Keratinocyte (primary cell): Measurements from ENCODE around the gene KRTAP4-9. TPM values are rescaled to one million over a fixed set of nuclear protein-coding genes. Genes with fewer than 3 reads are reported as not detected.

Experiments used
- DNase-seq: peaks from one replicate; pipeline ENCODE4 v3.0.0-alpha.2; 2011; ENCODE audit warnings: low read depth, missing footprints, low spot score
- FAIRE-seq: peaks from 2 replicates; lab custom pipeline; 2011; peaks lifted over from hg19 to GRCh38; lab: Jason Lieb, UNC
- H2AFZ ChIP-seq: 2 replicates; pipeline ENCODE4 v1.6.0; 2012; ENCODE audit warnings: low read length, control low read depth, inconsistent platforms; ENCODE audit not compliant: control insufficient read depth
- H3K27ac ChIP-seq: 2 replicates; pipeline ENCODE4 v1.5.1; 2011; ENCODE audit warnings: low read length; ENCODE audit not compliant: control insufficient read depth, insufficient read depth
- H3K27me3 ChIP-seq: 3 replicates; pipeline ENCODE4 v1.6.0; 2011; ENCODE audit warnings: low read length; ENCODE audit not compliant: control insufficient read depth, insufficient read depth; ENCODE audit errors: extremely low read depth
- H3K36me3 ChIP-seq, 2 experiments: 2 replicates in 1 of 2; 3 replicates in 1 of 2; pipeline ENCODE4 v1.5.1; 2011; ENCODE audit warnings: low read length in 2 of 2, mild to moderate bottlenecking in 1 of 2; ENCODE audit not compliant: control insufficient read depth in 2 of 2, insufficient read depth in 2 of 2; ENCODE audit errors: extremely low read depth in 1 of 2
- H3K4me1 ChIP-seq: 3 replicates; pipeline ENCODE4 v1.5.1; 2011; ENCODE audit warnings: low read length; ENCODE audit not compliant: control insufficient read depth, insufficient read depth; ENCODE audit errors: extremely low read depth
- H3K4me2 ChIP-seq: 3 replicates; pipeline ENCODE4 v1.6.0; 2011; ENCODE audit warnings: low read depth, low read length; ENCODE audit not compliant: control insufficient read depth, insufficient read depth; ENCODE audit errors: extremely low read depth
- H3K4me3 ChIP-seq, 3 experiments: fragments of 200-600 bp in 1 of 3; sonication (generic) in 1 of 3; 2 replicates in 2 of 3; 3 replicates in 1 of 3; pipeline ENCODE4 v1.5.1; 2011 to 2016; ENCODE audit warnings: low read length in 3 of 3, mild to moderate bottlenecking in 3 of 3, control low read depth in 2 of 3, inconsistent platforms in 1 of 3, low read depth in 1 of 3, mixed read lengths in 1 of 3, mixed run types in 1 of 3, moderate library complexity in 1 of 3; ENCODE audit not compliant: control insufficient read depth in 2 of 3, insufficient read depth in 2 of 3; ENCODE audit errors: extremely low read depth in 1 of 3
- H3K79me2 ChIP-seq: 2 replicates; pipeline ENCODE4 v1.6.0; 2012; ENCODE audit warnings: low read length; ENCODE audit not compliant: control insufficient read depth, insufficient read depth
- H3K9ac ChIP-seq: 3 replicates; pipeline ENCODE4 v1.6.0; 2011; ENCODE audit warnings: low read length; ENCODE audit not compliant: control insufficient read depth, insufficient read depth; ENCODE audit errors: extremely low read depth
- H3K9me1 ChIP-seq: 3 replicates; pipeline ENCODE4 v1.6.0; 2011; ENCODE audit warnings: low read length; ENCODE audit not compliant: control insufficient read depth, insufficient read depth; ENCODE audit errors: extremely low read depth
- H3K9me3 ChIP-seq: 2 replicates; pipeline ENCODE4 v1.5.1; 2012; ENCODE audit warnings: low read depth, low read length; ENCODE audit not compliant: control insufficient read depth
- H4K20me1 ChIP-seq: 3 replicates; pipeline ENCODE4 v1.6.0; 2011; ENCODE audit warnings: low read length; ENCODE audit not compliant: control insufficient read depth, insufficient read depth; ENCODE audit errors: extremely low read depth
- EZH2 ChIP-seq: IDR thresholded peaks from one replicate; pipeline ENCODE4 v1.6.1; 2012; ENCODE audit warnings: inconsistent platforms, mild to moderate bottlenecking, low read length, moderate library complexity
- dilution Hi-C: fragments of 300-500 bp; cut with MboI; formaldehyde crosslinking; loops from one replicate; pipeline ENCODE4 v1.7.0; 2020; ENCODE audit warnings: low sequenced_read_pairs; ENCODE audit not compliant: extremely low pct_ligation_motif_present
- polyA plus RNA-seq, 5 experiments: library from polyadenylated mRNA; depleted of rRNA in 3 of 5; stranded (reverse) in 3 of 5; stranded (forward) in 1 of 5; unstranded in 1 of 5; fragments of >200 nt; gene quantifications; 1 replicate in 1 of 5; 2 replicates in 3 of 5; 3 replicates in 1 of 5; pipeline versions ENCODE4 v1.2.1 to v1.2.3, GENCODE V29; 2011 to 2012; ENCODE audit warnings: missing spikeins in 2 of 5, low read depth in 1 of 5, low replicate concordance in 1 of 5
- TF ChIP-seq, protein P1 (sequence below), 3 experiments: IDR thresholded peaks in 1 of 3; conservative IDR thresholded peaks in 1 of 3; optimal IDR thresholded peaks in 1 of 3; 2 replicates in 2 of 3; 3 replicates in 1 of 3; pipeline versions ENCODE3 to v1.5.1; 2011; ENCODE audit warnings: low read length in 3 of 3, mild to moderate bottlenecking in 3 of 3, moderate library complexity in 2 of 3, control low read depth in 1 of 3, inconsistent platforms in 1 of 3; ENCODE audit not compliant: insufficient read depth in 2 of 3; ENCODE audit errors: extremely low read depth in 1 of 3

KRTAP4-9 gene
- polyA plus RNA-seq, 1 donor (not counting 4 experiments of a cell fraction or from before 2014, with no cell fraction given), result not detected

DNA sequence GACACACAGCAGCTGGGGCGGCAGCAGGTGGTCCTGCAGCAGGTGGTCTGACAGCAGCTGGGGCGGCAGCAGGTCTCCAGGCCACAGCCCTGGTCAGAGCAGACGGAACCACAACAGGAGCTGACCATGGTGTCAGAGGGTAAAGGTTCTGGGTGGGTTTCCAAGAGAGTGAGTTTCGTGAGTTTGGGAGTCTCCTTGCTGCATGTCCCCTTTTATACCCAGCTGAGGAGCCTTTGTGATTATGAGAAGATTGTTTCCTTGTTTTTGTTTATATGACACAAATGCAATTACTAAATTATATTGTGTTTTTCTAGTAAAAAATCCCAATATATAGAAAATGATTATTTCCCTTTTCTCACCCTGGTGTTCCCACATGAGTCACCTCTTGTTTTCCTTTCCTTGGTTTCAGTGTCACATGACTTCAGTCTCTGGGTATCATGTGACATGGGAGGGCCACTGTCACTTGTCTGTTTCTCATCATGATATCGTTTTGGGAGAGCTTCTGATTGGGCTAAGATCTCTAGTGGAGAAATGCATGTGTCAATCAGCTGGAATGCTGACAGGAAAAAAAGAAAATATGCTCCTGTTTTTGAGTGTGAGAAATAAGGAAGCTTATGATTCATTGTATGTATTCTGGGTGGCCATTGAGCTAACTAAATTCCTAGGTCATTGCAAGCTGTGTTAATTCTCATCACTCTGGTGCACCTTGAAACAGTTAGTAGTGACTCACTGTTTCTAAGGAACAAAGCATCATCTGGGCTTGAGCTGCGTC is 35.4 kb downstream of the KRTAP4-9 start, which contains the start of gene KRTAP4-6:
Gene KRTAP4-6, minus strand, starts transcription at position 185 of the 772 bp plus-strand sequence. Its CDS starts 57 bp downstream, at position 128.
- Histone ChIP-seq H3K9me3 (peaks cover 8% of the 10 kb centered on the region), H3K9me1 (no peaks in the 10 kb centered on the region), H3K4me3 (no peak within 1 kb of the TSS), H4K20me1 (no peaks in the 10 kb centered on the region), H3K9ac (no peak within 1 kb of the TSS), H3K27me3 (no peaks in the 10 kb centered on the region), H3K27ac (peak within 1 kb of the TSS; percentile 59), H3K36me3 (no peaks in the 10 kb centered on the region), H3K79me2 (no peaks in the 10 kb centered on the region), H2AFZ (no peak within 1 kb of the TSS), H3K4me1 (peaks cover 8% of the 10 kb centered on the region), H3K4me2 (peak within 1 kb of the TSS; percentile 11)
- dilution Hi-C loops, result no loop called here
- no peak for TF ChIP-seq EZH2
- TF ChIP-seq, protein P1, sequence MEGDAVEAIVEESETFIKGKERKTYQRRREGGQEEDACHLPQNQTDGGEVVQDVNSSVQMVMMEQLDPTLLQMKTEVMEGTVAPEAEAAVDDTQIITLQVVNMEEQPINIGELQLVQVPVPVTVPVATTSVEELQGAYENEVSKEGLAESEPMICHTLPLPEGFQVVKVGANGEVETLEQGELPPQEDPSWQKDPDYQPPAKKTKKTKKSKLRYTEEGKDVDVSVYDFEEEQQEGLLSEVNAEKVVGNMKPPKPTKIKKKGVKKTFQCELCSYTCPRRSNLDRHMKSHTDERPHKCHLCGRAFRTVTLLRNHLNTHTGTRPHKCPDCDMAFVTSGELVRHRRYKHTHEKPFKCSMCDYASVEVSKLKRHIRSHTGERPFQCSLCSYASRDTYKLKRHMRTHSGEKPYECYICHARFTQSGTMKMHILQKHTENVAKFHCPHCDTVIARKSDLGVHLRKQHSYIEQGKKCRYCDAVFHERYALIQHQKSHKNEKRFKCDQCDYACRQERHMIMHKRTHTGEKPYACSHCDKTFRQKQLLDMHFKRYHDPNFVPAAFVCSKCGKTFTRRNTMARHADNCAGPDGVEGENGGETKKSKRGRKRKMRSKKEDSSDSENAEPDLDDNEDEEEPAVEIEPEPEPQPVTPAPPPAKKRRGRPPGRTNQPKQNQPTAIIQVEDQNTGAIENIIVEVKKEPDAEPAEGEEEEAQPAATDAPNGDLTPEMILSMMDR (optimal IDR thresholded peaks at IDR 0.05 in 1 of 3, IDR thresholded peaks at IDR 0.05 in 1 of 3, conservative IDR thresholded peaks at IDR 0.05 in 1 of 3; ENCODE audit: extremely low read depth in 1 of 3, insufficient read depth in 2 of 3, low read length in 3 of 3), result no peak
- FAIRE-seq, result peak; percentile 97
- peak; percentile 91 for DNase-seq

DNA sequence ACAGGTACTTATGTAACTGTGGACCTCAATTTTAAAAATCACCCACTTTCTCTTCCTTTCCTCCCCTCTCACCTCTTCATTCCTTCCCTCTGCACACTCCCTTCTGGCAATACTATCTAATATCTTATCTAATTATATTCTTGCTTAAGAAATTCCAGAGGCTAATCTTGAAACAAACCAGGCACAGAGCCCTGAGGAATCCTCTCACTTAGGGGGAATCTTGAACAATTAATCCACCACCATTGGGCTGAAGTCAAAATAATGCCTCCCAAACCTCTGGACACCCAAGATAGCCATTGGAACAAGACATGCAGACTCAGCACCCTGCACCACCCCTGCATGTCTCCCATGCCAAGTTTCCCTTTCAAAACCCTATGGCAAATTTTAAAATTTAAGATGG is 36.2 kb downstream of the KRTAP4-9 start:
- Histone ChIP-seq H3K36me3 (no peaks in the 10 kb centered on the region), H3K9ac (no peak overlapping the region), H3K27me3 (no peaks in the 10 kb centered on the region), H2AFZ (no peak overlapping the region), H3K9me3 (peaks cover 8% of the 10 kb centered on the region), H4K20me1 (no peaks in the 10 kb centered on the region), H3K79me2 (no peaks in the 10 kb centered on the region), H3K27ac (peak overlapping the region; percentile 59), H3K4me1 (peaks cover 8% of the 10 kb centered on the region), H3K9me1 (no peaks in the 10 kb centered on the region), H3K4me2 (no peak overlapping the region), H3K4me3 (no peak overlapping the region)
- FAIRE-seq (no peak), DNase-seq (no peak)
- no peak for TF ChIP-seq EZH2
- TF ChIP-seq, protein P1 (optimal IDR thresholded peaks at IDR 0.05 in 1 of 3, IDR thresholded peaks at IDR 0.05 in 1 of 3, conservative IDR thresholded peaks at IDR 0.05 in 1 of 3; ENCODE audit: extremely low read depth in 1 of 3, insufficient read depth in 2 of 3, low read length in 3 of 3), result no peak
- dilution Hi-C loops, result no loop called here
